Mucosa of rectum (tissue), 2 donors: ENCODE results near the gene ATN1.

Experiments used
- H3K27ac ChIP-seq, 2 donors: one replicate each; pipeline ENCODE4 v1.7.0; 2013; ENCODE audit warnings: inconsistent platforms in 2 of 2, low read depth in 2 of 2, low read length in 2 of 2
- H3K27me3 ChIP-seq, 2 donors: one replicate each; pipeline ENCODE4 v1.7.0; 2013; ENCODE audit warnings: low read length in 2 of 2; ENCODE audit not compliant: control insufficient read depth in 2 of 2, insufficient read depth in 2 of 2
- H3K36me3 ChIP-seq, 2 donors: one replicate each; pipeline ENCODE4 v1.7.0; 2013; ENCODE audit warnings: low read length in 2 of 2; ENCODE audit not compliant: control insufficient read depth in 2 of 2, insufficient read depth in 2 of 2
- H3K4me1 ChIP-seq, 2 donors: one replicate each; pipeline ENCODE4 v1.7.0; 2013; ENCODE audit warnings: low read length in 2 of 2, mild to moderate bottlenecking in 1 of 2; ENCODE audit not compliant: control insufficient read depth in 2 of 2, insufficient read depth in 2 of 2
- H3K4me3 ChIP-seq, 2 donors: one replicate each; pipeline ENCODE4 v1.7.0; 2013; ENCODE audit warnings: low read length in 2 of 2
- H3K9ac ChIP-seq, 2 donors: one replicate each; pipeline ENCODE4 v1.7.0; 2013; ENCODE audit warnings: low read length in 2 of 2, low read depth in 1 of 2, mild to moderate bottlenecking in 1 of 2
- H3K9me3 ChIP-seq, 2 donors: one replicate each; pipeline ENCODE4 v1.7.0; 2013; ENCODE audit warnings: low read length in 2 of 2; ENCODE audit not compliant: control insufficient read depth in 2 of 2
- donor health status: healthy.
- donor health status: Normal muscosa, but diverticular disease.

Gene ATN1

DNA sequence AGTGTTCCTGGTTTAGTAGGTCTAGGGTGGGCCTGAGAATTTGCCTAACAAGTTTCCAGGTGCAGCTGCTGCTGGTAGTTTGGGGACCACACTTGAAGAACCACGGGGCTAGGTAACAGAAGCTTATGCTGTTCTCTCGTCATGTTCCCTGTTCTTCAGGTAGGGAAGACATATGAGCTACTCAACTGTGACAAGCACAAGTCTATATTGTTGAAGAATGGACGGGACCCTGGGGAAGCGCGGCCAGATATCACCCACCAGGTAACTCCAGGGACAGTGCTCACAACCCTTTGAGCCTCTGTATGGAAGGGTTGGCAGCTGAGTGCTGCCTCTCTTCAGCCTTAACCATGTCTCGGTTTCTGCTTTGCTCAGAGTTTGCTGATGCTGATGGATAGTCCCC lies 46.4 kb downstream of the ATN1 start:
- Histone ChIP-seq H3K4me3 (no peak overlapping the region), H3K27me3 (no peaks in the 10 kb centered on the region), H3K27ac (no peak overlapping the region), H3K9me3 (no peaks in the 10 kb centered on the region), H3K9ac (no peak overlapping the region), H3K4me1 (peaks cover 12 to 14% of the 10 kb centered on the region in 2 donors), H3K36me3 (peaks cover 46 to 53% of the 10 kb centered on the region in 2 donors)

DNA sequence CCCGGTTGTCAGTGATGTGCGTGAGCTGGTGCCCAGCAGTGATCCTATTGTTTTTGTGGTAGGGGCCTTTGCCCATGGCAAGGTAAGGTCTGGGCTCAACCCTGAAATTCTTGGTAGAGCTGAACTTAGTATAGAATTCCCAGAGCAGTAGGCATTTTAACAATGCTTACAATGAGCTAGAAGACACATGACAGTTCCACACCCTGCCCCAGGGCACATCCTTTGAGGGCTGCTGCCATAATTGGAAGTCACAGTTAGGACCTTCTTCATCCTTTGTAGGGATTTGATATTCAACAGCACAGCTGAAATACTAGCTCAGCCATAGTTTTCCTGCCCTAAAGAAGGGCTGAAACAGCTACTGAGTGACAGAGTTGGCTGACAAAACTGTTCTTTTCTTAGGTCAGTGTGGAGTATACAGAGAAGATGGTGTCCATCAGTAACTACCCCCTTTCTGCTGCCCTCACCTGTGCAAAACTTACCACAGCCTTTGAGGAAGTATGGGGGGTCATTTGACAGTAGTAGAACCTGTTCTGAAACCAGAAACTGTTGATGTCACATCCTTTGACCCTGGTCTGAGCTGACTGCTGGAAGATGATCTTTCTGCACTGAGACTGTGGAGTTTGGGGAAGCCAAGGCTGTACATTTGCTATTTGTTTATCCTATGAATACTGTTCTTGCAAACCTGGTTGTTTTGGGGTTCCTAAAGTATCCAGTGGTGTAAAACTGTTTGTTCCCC lies 47.7 kb downstream of the ATN1 start:
- Histone ChIP-seq H3K4me1 (peaks cover 6 to 11% of the 10 kb centered on the region in 2 donors), H3K27ac (no peak overlapping the region), H3K36me3 (peaks cover 55 to 58% of the 10 kb centered on the region in 2 donors), H3K9ac (no peak overlapping the region), H3K9me3 (no peaks in the 10 kb centered on the region), H3K4me3 (no peak overlapping the region), H3K27me3 (no peaks in the 10 kb centered on the region)

DNA sequence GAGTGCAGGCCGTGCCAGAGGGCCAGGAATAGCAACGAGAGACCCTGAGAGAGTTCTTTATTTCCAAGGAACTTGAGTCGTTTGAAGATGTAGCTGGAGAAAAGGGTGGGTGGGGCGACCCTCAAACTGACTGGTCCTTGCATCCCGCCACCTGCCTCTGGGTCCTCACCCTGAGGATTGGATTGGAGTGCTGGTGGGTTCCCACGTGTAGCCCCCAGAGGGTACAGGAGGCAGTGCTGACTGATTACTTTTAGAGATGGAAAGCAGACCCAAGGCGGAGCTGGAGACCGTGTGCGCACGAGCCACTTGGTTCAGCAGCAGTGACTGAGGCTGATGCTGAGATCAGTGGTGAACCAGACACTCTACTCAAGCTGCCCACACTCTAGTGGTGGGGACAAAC lies 49.9 kb downstream of the ATN1 start:
- no peak overlapping the region for H3K9ac ChIP-seq

DNA sequence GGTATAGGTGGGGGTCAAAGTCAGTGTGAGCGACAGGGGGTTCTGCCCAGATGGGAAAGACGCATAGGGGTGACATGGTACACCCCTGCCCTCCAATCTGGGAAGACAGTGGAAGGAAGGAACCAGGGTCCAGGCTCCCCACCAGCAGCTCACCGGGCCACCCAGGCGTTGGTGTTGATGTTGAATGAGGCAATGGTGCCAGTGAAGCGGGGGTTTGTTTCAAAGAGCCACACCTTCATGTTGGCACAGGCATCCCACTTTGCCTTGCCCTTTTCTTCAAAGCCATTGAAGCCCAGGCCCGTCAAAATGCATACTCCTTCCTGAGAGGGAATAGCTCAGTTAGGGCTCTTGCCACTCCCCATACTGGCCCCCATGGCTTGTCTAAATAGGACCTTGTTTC lies 50.4 kb downstream of the ATN1 start:
- H3K9me3 ChIP-seq = no peaks in the 10 kb centered on the region
- H3K4me3 ChIP-seq = no peak overlapping the region
- H3K27ac ChIP-seq = no peak overlapping the region
- no peak overlapping the region for H3K9ac ChIP-seq
- H3K4me1 ChIP-seq = peaks cover 0 to 6% of the 10 kb centered on the region in 2 donors
- no peaks in the 10 kb centered on the region for H3K27me3 ChIP-seq
- peaks cover 71 to 85% of the 10 kb centered on the region in 2 donors for H3K36me3 ChIP-seq

More for the DNA sequence above, 49.9 kb downstream of the ATN1 start:
- Histone ChIP-seq H3K27ac (no peak overlapping the region), H3K4me1 (peaks cover 0 to 6% of the 10 kb centered on the region in 2 donors), H3K9me3 (no peaks in the 10 kb centered on the region), H3K4me3 (no peak overlapping the region), H3K27me3 (no peaks in the 10 kb centered on the region), H3K36me3 (peaks cover 67 to 79% of the 10 kb centered on the region in 2 donors)

DNA sequence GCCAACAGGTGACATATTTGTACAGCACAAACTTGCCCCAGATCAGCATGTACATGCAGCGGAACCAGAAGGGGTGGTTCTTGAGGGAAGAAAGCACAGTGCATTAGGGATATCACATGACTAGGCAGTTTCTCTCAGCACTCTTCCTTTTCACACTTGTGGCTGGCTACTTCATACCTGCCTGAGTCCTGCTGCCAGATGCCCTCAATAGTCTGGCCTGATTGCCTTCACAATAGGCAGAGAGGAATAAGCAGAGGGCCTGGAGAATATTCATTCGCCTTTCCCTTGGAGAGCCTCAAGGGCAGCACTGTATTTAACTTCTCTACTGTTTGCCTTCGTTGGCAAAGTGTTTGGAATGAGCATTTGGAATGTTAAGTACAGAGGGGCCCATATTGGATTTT lies 50.9 kb downstream of the ATN1 start:
- Histone ChIP-seq H3K36me3 (peaks cover 73 to 86% of the 10 kb centered on the region in 2 donors), H3K27me3 (no peaks in the 10 kb centered on the region), H3K9me3 (no peaks in the 10 kb centered on the region), H3K4me1 (peaks cover 0 to 6% of the 10 kb centered on the region in 2 donors), H3K4me3 (no peak overlapping the region), H3K9ac (no peak overlapping the region), H3K27ac (no peak overlapping the region)

DNA sequence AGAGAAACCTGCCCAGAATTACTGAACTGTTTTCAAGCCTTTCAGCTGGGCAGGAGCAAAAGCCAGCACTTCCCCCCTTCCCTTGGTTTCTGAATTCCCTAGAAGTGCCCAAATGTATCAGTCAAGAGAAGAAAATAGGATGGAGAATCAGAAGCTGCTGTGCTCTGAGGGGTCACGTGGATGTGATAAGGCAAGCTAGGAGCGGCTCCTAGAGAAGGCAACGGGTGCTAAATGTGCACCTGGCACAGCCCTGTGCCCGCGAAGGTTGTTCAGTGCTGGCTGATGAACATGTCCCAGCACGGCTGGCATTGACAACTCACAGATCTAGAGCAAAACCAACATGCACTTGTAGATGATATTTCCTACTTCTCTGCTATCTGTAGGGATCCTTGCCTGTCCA lies 51.3 kb downstream of the ATN1 start:
- no peak overlapping the region for H3K9ac ChIP-seq
- H3K27ac ChIP-seq = no peak overlapping the region
- no peak overlapping the region for H3K4me3 ChIP-seq
- H3K36me3 ChIP-seq = peaks cover 70 to 85% of the 10 kb centered on the region in 2 donors
- H3K4me1 ChIP-seq = peaks cover 0 to 6% of the 10 kb centered on the region in 2 donors
- no peaks in the 10 kb centered on the region for H3K27me3 ChIP-seq
- H3K9me3 ChIP-seq = no peaks in the 10 kb centered on the region

DNA sequence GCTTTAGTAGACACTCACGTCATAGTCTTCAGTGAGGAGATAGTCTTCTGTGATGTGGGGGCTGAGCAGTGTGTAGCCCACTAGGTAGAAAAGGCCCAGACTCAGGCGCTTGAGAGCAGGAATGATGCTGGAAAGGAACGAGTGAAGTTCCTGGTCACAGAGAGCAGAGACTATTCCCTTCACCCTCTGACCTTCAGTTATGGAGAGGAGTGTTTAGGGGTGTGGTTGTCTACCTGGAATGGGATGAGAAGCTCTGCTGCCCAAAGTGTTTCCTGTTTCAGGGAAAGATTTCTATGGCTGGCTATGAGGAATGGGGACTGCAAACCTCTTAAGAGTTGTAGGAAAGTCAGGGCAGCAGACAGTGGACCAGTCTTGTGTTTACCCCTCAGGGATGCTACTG lies 51.7 kb downstream of the ATN1 start:
- Histone ChIP-seq H3K9ac (no peak overlapping the region), H3K36me3 (peaks cover 66 to 84% of the 10 kb centered on the region in 2 donors), H3K27ac (no peak overlapping the region), H3K4me1 (peaks cover 0 to 6% of the 10 kb centered on the region in 2 donors), H3K27me3 (no peaks in the 10 kb centered on the region), H3K9me3 (no peaks in the 10 kb centered on the region), H3K4me3 (no peak overlapping the region)

DNA sequence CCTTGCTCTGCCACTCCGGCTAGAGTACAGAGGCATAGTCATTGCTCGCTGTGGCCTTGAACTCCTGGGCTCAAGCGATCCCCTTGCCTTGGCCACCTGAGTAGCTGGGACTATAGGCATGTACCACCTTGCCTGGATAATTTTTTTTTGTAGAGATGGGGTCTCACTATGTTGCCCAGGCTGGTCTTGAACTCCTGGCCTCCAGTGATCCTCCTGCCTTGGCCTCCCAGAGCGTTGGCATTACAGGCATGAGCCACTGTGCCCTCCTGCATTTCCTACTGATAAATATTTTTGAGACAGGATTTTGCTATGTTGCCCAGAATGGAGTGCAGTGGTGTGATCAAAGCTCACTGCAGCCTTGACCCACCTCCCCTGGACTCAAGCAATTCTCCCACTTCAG lies 52.3 kb downstream of the ATN1 start:
- Histone ChIP-seq H3K9me3 (no peaks in the 10 kb centered on the region), H3K9ac (no peak overlapping the region), H3K36me3 (peaks cover 61 to 78% of the 10 kb centered on the region in 2 donors), H3K4me1 (peaks cover 0 to 6% of the 10 kb centered on the region in 2 donors), H3K4me3 (no peak overlapping the region), H3K27me3 (no peaks in the 10 kb centered on the region), H3K27ac (no peak overlapping the region)

DNA sequence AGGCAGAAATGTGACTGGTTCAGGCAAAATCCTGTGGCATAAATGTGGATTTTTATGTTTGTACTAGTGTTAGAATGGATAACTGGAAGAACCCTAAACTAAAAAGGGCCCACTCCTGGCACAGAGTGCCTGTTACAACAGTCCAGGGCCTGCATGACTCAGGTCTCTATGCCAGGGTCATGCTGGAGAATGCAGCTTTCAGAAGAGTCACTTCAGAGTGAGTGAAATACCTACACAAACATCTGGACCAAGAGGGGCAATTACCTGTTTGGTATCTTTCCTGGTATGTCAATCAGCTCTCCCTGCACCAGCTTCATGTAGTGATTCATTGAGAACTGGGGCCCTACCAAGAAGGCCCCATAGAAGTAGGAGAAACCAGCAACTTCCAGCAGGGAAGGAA lies 53.0 kb downstream of the ATN1 start:
- Histone ChIP-seq H3K9me3 (no peaks in the 10 kb centered on the region), H3K27me3 (no peaks in the 10 kb centered on the region), H3K27ac (no peak overlapping the region), H3K4me3 (no peak overlapping the region), H3K4me1 (peaks cover 0 to 6% of the 10 kb centered on the region in 2 donors), H3K36me3 (peaks cover 54 to 72% of the 10 kb centered on the region in 2 donors), H3K9ac (no peak overlapping the region)

DNA sequence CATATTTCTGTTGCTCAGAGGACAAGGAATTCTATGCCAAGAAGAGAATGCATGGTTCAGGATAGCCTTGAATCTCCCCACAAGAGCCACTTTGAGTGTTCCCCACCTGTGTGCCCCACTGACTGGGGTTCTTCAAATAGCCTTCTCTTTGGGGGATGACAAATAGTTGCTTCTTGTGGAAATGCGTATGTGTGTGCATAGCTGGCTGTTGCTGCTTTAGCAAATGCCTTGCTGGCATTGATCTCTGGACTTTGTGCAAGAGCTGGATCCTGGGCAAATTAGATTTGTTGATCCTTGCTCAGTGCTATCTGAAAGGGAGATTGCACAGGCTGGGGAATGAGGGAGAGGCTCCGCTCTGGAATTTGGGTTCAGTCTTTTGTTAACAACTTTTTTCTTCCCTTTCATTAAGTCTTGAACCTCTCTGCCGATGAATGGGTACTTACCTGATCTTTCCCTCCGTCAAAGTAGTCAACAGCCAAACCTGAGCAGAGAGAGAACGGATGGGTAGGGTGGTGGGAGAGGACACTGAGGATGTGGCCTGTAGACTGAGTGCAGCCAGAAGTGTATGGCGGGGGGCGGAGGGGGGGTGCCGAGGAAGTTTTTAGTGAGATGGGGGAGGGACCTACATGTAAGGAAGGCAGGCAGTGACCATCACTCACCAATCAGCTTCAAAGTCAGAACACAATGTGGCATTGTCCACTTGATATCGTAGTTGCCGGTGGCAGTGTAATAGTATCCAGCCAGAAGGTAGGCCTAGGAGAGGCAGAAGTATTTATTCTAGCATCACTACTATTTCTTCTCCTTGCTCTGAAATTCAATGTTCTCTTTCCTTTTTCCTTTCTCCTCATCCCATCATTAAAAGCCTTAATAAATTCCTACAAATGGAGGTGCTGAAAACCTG lies 53.6 kb downstream of the ATN1 start:
- H3K27ac ChIP-seq = no peak overlapping the region

More for the DNA sequence above, 53.6 kb downstream of the ATN1 start:
- Histone ChIP-seq H3K27me3 (no peaks in the 10 kb centered on the region), H3K4me3 (no peak overlapping the region), H3K4me1 (peaks cover 0 to 6% of the 10 kb centered on the region in 2 donors), H3K36me3 (peaks cover 48 to 69% of the 10 kb centered on the region in 2 donors), H3K9me3 (no peaks in the 10 kb centered on the region), H3K9ac (no peak overlapping the region)
